A549 treated with CpdA at 1 μM for 4 hours (cell line): Measurements from ENCODE around the gene FADS1. TPM values are rescaled to one million over a fixed set of nuclear protein-coding genes. Genes with fewer than 3 reads are reported as not detected.

Source experiments
- total RNA-seq: library from RNA; stranded (reverse); fragments of 200-300 nt; extraction: Qiagen RNA extraction; gene quantifications from 5 replicates; pipeline ENCODE4 v1.2.3, GENCODE V29; 2022; ENCODE audit warnings: low read depth

FADS1 gene
- 113 to 152 TPM (median 135 TPM) in 5 replicates for total RNA-seq

GRCh38 chr11:61816736-61817455 lies at the start of gene FADS1:
Gene FADS1, minus strand, starts transcription at chr11:61817003. Its CDS starts 74 bp downstream, at chr11:61816929.

GRCh38 chr11:61827571-61828378 lies 11.0 kb upstream of the FADS1 start, which contains the start of gene FADS2:
Gene FADS2, plus strand, starts transcription at chr11:61828300. Its CDS starts 91 bp downstream, at chr11:61828391.

GRCh38 chr11:61792310-61793082 lies 24.3 kb downstream of the FADS1 start, which contains the start of the genes FEN1 and TMEM258:
Gene FEN1, plus strand, starts transcription at chr11:61792911. Its CDS starts 2,451 bp downstream, at chr11:61795362.
Gene TMEM258, minus strand, starts transcription at chr11:61792599. Its CDS starts 41 bp downstream, at chr11:61792558.

GRCh38 chr11:61752117-61752924 lies 64.5 kb downstream of the FADS1 start, which contains the start of gene MYRF:
Gene MYRF, plus strand, starts transcription at chr11:61752636. Its CDS starts 109 bp downstream, at chr11:61752745.

Other genes with a start within 250 kb of the FADS1 start
- 0.69 to 1.1 TPM (median 1.1 TPM) in 5 replicates for gene SYT7, start 235.9 kb downstream of the FADS1 start, total RNA-seq
- gene DAGLA, start 136.6 kb downstream of the FADS1 start, total RNA-seq = 3.7 to 6.3 TPM (median 5.5 TPM) in 5 replicates
- gene MYRF, start 64.4 kb downstream of the FADS1 start, total RNA-seq = 16.3 to 24.3 TPM (median 19.8 TPM) in 5 replicates
- 212 to 267 TPM (median 242 TPM) in 5 replicates for gene TMEM258, start 24.4 kb downstream of the FADS1 start, total RNA-seq
- 96.5 to 121 TPM (median 110 TPM) in 5 replicates for gene FEN1, start 24.1 kb downstream of the FADS1 start, total RNA-seq
- gene FADS2, start 11.3 kb upstream of the FADS1 start, total RNA-seq = 247 to 316 TPM (median 278 TPM) in 5 replicates
- 35.6 to 50.7 TPM (median 50.3 TPM) in 5 replicates for gene FADS3, start 74.5 kb upstream of the FADS1 start, total RNA-seq
- gene RAB3IL1, start 100.6 kb upstream of the FADS1 start, total RNA-seq = 8.9 to 14.3 TPM (median 11.4 TPM) in 5 replicates
- 2.1 to 8.7 TPM (median 5.1 TPM) in 5 replicates for gene BEST1, start 133.3 kb upstream of the FADS1 start, total RNA-seq
- gene FTH1, start 150.6 kb upstream of the FADS1 start, total RNA-seq = 9,185 to 18,649 TPM (median 17,524 TPM) in 5 replicates